A673 (cell line): Measurements from ENCODE around the gene LCK.

ENCODE experiments used
- CTCF ChIP-seq: fragments of 300-800, 200-600 bp; sonication (generic); conservative IDR thresholded peaks from 2 replicates; pipeline ENCODE4 v1.5.1; 2017; ENCODE audit warnings: low read depth, mild to moderate bottlenecking, antibody characterized with exemption, low read length, moderate library complexity, mixed read lengths
- EZH2 ChIP-seq: fragments of 200-600 bp; sonication (generic); IDR thresholded peaks from 2 replicates; pipeline ENCODE4 v1.6.1; 2017; ENCODE audit warnings: borderline replicate concordance, low read depth, mild to moderate bottlenecking, mixed read lengths, antibody characterized with exemption, low read length; ENCODE audit not compliant: poor library complexity, severe bottlenecking

GRCh38 chr1:32239337-32239736 is 11.7 kb upstream of the LCK start:
- no peak for TF ChIP-seq CTCF
- no peak for TF ChIP-seq EZH2
